PC-3 (cell line): Measurements from ENCODE around the gene GIMAP2. TPM values are rescaled to one million over a fixed set of nuclear protein-coding genes. Genes with fewer than 3 reads are reported as not detected.
"Not testable (repeated sequence)": the region's sequence is repeated elsewhere in the genome, so short reads cannot be mapped to it uniquely, and the experiment has no call there.

ENCODE experiments used
- ATAC-seq: fragments of 200-7000 bp; cut with Tn5 transposase; 2 replicates; pipeline ENCODE4 v1.9.1; 2020; ENCODE audit warnings: mild to moderate bottlenecking, moderate library complexity
- BruUV-seq: library from RNA; stranded (reverse); fragments of 400-500 nt; replicated peaks from 2 replicates; lab custom pipeline; 2021; lab: Mats Ljungman, UMichigan
- CTCF ChIA-PET: fragments of 300-600 bp; sonication (Branson Sonifier 250); formaldehyde crosslinking; loops from one replicate; lab custom pipeline; 2022; ENCODE audit warnings: antibody characterized with exemption; lab: Charles Lee
- POLR2A ChIA-PET: fragments of 300-600 bp; sonication (Branson Sonifier 250); formaldehyde crosslinking; loops from one replicate; lab custom pipeline; 2022; ENCODE audit warnings: antibody characterized with exemption; ENCODE audit not compliant: unreplicated experiment; lab: Charles Lee
- DNase-seq: peaks from one replicate; pipeline ENCODE4 v3.0.0-alpha.2; 2015
- H2AFZ ChIP-seq: fragments of 300-600 bp; sonication (generic); 2 replicates; pipeline ENCODE4 v1.6.0; 2016; ENCODE audit warnings: antibody characterized with exemption, low read length
- H3F3A ChIP-seq: fragments of 300-600 bp; sonication (generic); one replicate; pipeline ENCODE4 v1.6.0; 2017; ENCODE audit warnings: antibody characterized with exemption, low read length, control low read depth, mild to moderate bottlenecking; ENCODE audit not compliant: unreplicated experiment
- H3K27ac ChIP-seq: fragments of 300-600 bp; sonication (generic); 2 replicates; pipeline ENCODE4 v1.5.1; 2016; ENCODE audit warnings: mild to moderate bottlenecking, low read length
- H3K27me3 ChIP-seq: fragments of 300-600 bp; sonication (generic); 2 replicates; pipeline ENCODE4 v1.6.1; 2016; ENCODE audit warnings: low read length, mixed read lengths
- H3K36me3 ChIP-seq: fragments of 300-600 bp; sonication (generic); 2 replicates; pipeline ENCODE4 v1.6.1; 2016; ENCODE audit warnings: low read depth, mixed run types, low read length, mixed read lengths
- H3K4me1 ChIP-seq: fragments of 300-600 bp; sonication (generic); 2 replicates; pipeline ENCODE4 v1.5.1; 2016; ENCODE audit warnings: low read length; ENCODE audit not compliant: insufficient read depth
- H3K4me2 ChIP-seq: fragments of 300-600 bp; sonication (generic); 2 replicates; pipeline ENCODE4 v1.6.0; 2016; ENCODE audit warnings: low read length
- H3K4me3 ChIP-seq: fragments of 300-600 bp; sonication (generic); 2 replicates; pipeline ENCODE4 v1.5.1; 2016; ENCODE audit warnings: mild to moderate bottlenecking, low read length, mixed read lengths
- H3K79me2 ChIP-seq: fragments of 300-600 bp; sonication (generic); 2 replicates; pipeline ENCODE4 v1.6.1; 2017; ENCODE audit warnings: low read length, mixed read lengths
- H3K9ac ChIP-seq: fragments of 300-600 bp; sonication (generic); 2 replicates; pipeline ENCODE4 v1.6.0; 2016; ENCODE audit warnings: mild to moderate bottlenecking, low read length
- H3K9me2 ChIP-seq: fragments of 300-600 bp; sonication (generic); replicated peaks from 2 replicates; pipeline ENCODE4 v1.6.1; 2016; ENCODE audit warnings: mixed run types, low read length, mixed read lengths
- H3K9me3 ChIP-seq: fragments of 300-600 bp; sonication (generic); 2 replicates; pipeline ENCODE4 v1.6.1; 2016; ENCODE audit warnings: low read length, mixed read lengths
- H4K20me1 ChIP-seq: fragments of 300-600 bp; sonication (generic); 2 replicates; pipeline ENCODE4 v1.6.1; 2016; ENCODE audit warnings: low read length, mixed read lengths
- EZH2 ChIP-seq: fragments of 300-600 bp; sonication (generic); IDR thresholded peaks from one replicate; pipeline ENCODE4 v1.6.1; 2017; ENCODE audit warnings: antibody characterized with exemption, mild to moderate bottlenecking, low read length; ENCODE audit not compliant: unreplicated experiment
- EZH2phosphoT487 ChIP-seq: fragments of 300-600 bp; sonication (generic); IDR thresholded peaks from 2 replicates; pipeline ENCODE4 v1.6.1; 2018; ENCODE audit warnings: mild to moderate bottlenecking, antibody characterized with exemption, low read length, borderline replicate concordance
- intact Hi-C: fragments of 100-400 bp; cut with micrococcal nuclease; formaldehyde crosslinking; loops from 2 replicates; pipeline ENCODE4 v1.9.0; 2023
- total RNA-seq: library from RNA; depleted of rRNA; stranded (reverse); fragments of >200 nt; gene quantifications from 2 replicates; pipeline ENCODE4 v1.2.3, GENCODE V29; 2014
- TF ChIP-seq, protein P1 (sequence below): fragments of 300-600 bp; sonication (generic); conservative IDR thresholded peaks from 2 replicates; pipeline ENCODE4 v1.5.1; 2017; ENCODE audit warnings: antibody characterized with exemption, low read depth, mild to moderate bottlenecking, low read length

GIMAP2 gene
- total RNA-seq, 1 experiment from 2014 or later: not detected

GRCh38 chr7:150668472-150668911 lies 17.0 kb upstream of the GIMAP2 start:
- TF ChIP-seq, protein P1, sequence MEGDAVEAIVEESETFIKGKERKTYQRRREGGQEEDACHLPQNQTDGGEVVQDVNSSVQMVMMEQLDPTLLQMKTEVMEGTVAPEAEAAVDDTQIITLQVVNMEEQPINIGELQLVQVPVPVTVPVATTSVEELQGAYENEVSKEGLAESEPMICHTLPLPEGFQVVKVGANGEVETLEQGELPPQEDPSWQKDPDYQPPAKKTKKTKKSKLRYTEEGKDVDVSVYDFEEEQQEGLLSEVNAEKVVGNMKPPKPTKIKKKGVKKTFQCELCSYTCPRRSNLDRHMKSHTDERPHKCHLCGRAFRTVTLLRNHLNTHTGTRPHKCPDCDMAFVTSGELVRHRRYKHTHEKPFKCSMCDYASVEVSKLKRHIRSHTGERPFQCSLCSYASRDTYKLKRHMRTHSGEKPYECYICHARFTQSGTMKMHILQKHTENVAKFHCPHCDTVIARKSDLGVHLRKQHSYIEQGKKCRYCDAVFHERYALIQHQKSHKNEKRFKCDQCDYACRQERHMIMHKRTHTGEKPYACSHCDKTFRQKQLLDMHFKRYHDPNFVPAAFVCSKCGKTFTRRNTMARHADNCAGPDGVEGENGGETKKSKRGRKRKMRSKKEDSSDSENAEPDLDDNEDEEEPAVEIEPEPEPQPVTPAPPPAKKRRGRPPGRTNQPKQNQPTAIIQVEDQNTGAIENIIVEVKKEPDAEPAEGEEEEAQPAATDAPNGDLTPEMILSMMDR: no peak
- TF ChIP-seq EZH2: no peak
- TF ChIP-seq EZH2phosphoT487: no peak
- Histone ChIP-seq H3K27me3 (peaks cover 17% of the 10 kb centered on the region; the same call in 1 of the 2 replicates), H3K9me3 (no peaks in the 10 kb centered on the region), H3K9me2 (no peaks in the 10 kb centered on the region), H3K4me3 (no peak overlapping the region), H2AFZ (no peak overlapping the region), H3F3A (no peaks in the 10 kb centered on the region), H3K9ac (no peak overlapping the region), H3K27ac (no peak overlapping the region), H3K79me2 (no peaks in the 10 kb centered on the region), H3K36me3 (no peaks in the 10 kb centered on the region), H3K4me1 (no peaks in the 10 kb centered on the region), H4K20me1 (no peaks in the 10 kb centered on the region), H3K4me2 (no peak overlapping the region)
- intact Hi-C loops: no loop called here
- no peak for ATAC-seq
- ChIA-PET CTCF (no interaction called here), POLR2A (no interaction called here)
- no peak for DNase-seq
- BruUV-seq: no TSS peak

DNA sequence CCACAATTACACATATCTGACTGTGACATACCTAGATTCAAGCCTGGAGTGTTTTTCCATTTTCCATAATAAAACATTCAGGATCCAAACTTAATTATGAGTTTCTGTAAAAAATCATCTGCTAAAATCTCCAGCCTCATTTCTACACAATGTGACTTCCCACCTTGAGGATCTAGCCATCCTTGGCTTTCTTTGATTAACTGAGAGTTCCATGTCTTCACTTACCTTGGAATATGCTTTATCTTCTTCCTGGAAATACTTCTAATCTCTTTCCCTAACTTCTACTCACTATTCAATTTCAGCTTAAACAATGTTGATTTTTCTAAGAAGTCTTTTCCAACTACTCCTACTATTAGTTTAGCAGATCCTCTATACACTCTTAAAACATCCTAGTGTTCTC lies 16.5 kb upstream of the GIMAP2 start:
- no peaks in the 10 kb centered on the region for H3K9me3 ChIP-seq
- no peak for DNase-seq
- POLR2A ChIA-PET: no interaction called here

GRCh38 chr7:150671798-150672585 lies 13.5 kb upstream of the GIMAP2 start:
- H3K9ac ChIP-seq, H3F3A ChIP-seq, H3K27ac ChIP-seq, H3K9me2 ChIP-seq, intact Hi-C loops, H3K4me1 ChIP-seq, POLR2A ChIA-PET, DNase-seq, BruUV-seq, H3K36me3 ChIP-seq, H3K4me2 ChIP-seq, H4K20me1 ChIP-seq, CTCF ChIA-PET, H3K4me3 ChIP-seq, H3K9me3 ChIP-seq, H2AFZ ChIP-seq, ATAC-seq, H3K79me2 ChIP-seq: not testable (repeated sequence)
- H3K27me3 ChIP-seq: peaks cover 13% of the 10 kb centered on the region; the same call in 1 of the 2 replicates

More for the DNA sequence above, 16.5 kb upstream of the GIMAP2 start:
- H3K27ac ChIP-seq: no peak overlapping the region
- CTCF ChIA-PET: no interaction called here
- H3K9ac ChIP-seq: no peak overlapping the region
- no peak overlapping the region for H2AFZ ChIP-seq
- H3K27me3 ChIP-seq: peaks cover 17% of the 10 kb centered on the region; the same call in 1 of the 2 replicates
- H3F3A ChIP-seq: no peaks in the 10 kb centered on the region
- H3K4me2 ChIP-seq: no peak overlapping the region
- no peaks in the 10 kb centered on the region for H3K4me1 ChIP-seq
- H3K9me2 ChIP-seq: no peaks in the 10 kb centered on the region
- H4K20me1 ChIP-seq: no peaks in the 10 kb centered on the region
- no peaks in the 10 kb centered on the region for H3K36me3 ChIP-seq
- intact Hi-C loops: no loop called here
- no TSS peak for BruUV-seq
- ATAC-seq: no peak
- H3K79me2 ChIP-seq: no peaks in the 10 kb centered on the region
- no peak overlapping the region for H3K4me3 ChIP-seq
- TF ChIP-seq EZH2 (no peak), EZH2phosphoT487 (no peak)
- TF ChIP-seq, protein P1: no peak
